ENCODE data around the gene AZU1.
"Not testable (repeated sequence)": the region's sequence is repeated elsewhere in the genome, so short reads cannot be mapped to it uniquely, and the experiment has no call there.

- not testable (repeated sequence) for TF ChIP-seq CTCF (tag by site-specific recombination; IDR thresholded peaks at IDR 0.05); WT1 (tag by site-specific recombination; IDR thresholded peaks at IDR 0.05); SP2 (tag by site-specific recombination; IDR thresholded peaks at IDR 0.05); ZNF785 (tag by site-specific recombination; IDR thresholded peaks at IDR 0.05); SCRT1 (tag by site-specific recombination; IDR thresholded peaks at IDR 0.05; ENCODE audit: borderline replicate concordance); ZNF580 (tag by site-specific recombination; IDR thresholded peaks at IDR 0.05); ZNF138 (tag by site-specific recombination; IDR thresholded peaks at IDR 0.05; ENCODE audit: borderline replicate concordance)
Observed at GRCh38 chr19:820212-820611, 7.4 kb upstream of the AZU1 start.

All from HEK293 (cell line).